WI38 (cell line): Measurements from ENCODE around the gene ZC3H4.
A peak's percentile ranks its signal among the peaks of the same experiment; 100 is the strongest.

Experiments
- H3K4me3 ChIP-seq: 2 replicates; pipeline ENCODE4 v1.5.1; 2011; ENCODE audit warnings: low read depth, mild to moderate bottlenecking, control low read depth, low read length
- TF ChIP-seq, protein P1 (sequence below): IDR thresholded peaks from 2 replicates; pipeline ENCODE4 v1.5.1; 2012; ENCODE audit warnings: low read depth, mild to moderate bottlenecking, control low read depth, low read length

The ZC3H4 gene

DNA sequence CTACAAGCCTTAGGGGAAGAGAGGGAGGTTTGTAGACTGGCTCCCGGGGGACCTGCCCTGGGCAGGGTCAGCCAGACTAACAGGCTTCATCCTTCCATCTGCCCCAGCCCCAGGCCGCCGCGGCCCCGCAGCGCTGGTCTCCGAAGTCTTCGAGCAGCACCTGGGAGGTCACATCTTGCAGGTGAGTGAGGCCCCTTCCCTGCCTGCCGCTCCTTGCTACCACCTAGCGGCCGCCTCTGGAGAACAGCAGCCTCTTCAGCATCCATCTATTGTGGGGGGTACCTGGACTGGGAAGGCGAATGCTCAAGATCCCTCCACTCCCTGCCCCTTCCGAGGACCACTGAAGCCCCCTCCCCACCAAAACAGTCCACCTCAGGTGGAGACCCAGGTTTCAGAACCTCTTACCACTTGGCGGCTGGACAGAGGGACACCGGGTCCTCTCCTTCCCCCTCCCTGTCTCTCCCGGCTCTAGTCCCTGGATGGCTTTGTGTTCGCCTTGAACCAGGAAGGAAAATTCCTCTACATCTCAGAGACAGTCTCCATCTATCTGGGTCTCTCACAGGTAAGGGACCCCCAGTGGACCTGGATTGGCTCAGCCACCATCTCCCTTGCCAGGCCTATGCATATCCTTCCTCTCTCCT lies 81.3 kb downstream of the ZC3H4 start:
- no peak overlapping the region for H3K4me3 ChIP-seq
- TF ChIP-seq, protein P1, sequence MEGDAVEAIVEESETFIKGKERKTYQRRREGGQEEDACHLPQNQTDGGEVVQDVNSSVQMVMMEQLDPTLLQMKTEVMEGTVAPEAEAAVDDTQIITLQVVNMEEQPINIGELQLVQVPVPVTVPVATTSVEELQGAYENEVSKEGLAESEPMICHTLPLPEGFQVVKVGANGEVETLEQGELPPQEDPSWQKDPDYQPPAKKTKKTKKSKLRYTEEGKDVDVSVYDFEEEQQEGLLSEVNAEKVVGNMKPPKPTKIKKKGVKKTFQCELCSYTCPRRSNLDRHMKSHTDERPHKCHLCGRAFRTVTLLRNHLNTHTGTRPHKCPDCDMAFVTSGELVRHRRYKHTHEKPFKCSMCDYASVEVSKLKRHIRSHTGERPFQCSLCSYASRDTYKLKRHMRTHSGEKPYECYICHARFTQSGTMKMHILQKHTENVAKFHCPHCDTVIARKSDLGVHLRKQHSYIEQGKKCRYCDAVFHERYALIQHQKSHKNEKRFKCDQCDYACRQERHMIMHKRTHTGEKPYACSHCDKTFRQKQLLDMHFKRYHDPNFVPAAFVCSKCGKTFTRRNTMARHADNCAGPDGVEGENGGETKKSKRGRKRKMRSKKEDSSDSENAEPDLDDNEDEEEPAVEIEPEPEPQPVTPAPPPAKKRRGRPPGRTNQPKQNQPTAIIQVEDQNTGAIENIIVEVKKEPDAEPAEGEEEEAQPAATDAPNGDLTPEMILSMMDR: peak; percentile 84

DNA sequence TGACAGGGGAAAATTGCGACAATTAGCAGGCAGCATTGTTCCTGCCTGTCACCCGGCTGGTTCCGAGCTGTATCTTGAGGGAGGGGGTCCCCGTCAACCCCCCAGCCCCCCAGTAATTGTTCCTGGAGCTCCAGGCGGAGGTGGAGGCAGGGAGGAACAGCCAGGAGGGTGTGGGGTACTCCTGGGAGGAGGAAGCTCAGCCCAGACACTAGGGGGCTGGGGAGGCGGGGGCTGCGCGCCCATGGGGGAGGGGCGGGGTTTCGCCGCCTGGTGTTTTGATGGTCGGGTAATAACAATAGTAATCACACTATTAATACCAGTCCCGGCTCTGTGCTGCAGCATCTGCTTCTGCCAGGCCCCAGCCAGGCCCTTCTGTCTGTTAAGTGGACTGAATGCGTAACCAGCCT lies 85.4 kb downstream of the ZC3H4 start:
- TF ChIP-seq, protein P1: no peak
- no peak overlapping the region for H3K4me3 ChIP-seq

DNA sequence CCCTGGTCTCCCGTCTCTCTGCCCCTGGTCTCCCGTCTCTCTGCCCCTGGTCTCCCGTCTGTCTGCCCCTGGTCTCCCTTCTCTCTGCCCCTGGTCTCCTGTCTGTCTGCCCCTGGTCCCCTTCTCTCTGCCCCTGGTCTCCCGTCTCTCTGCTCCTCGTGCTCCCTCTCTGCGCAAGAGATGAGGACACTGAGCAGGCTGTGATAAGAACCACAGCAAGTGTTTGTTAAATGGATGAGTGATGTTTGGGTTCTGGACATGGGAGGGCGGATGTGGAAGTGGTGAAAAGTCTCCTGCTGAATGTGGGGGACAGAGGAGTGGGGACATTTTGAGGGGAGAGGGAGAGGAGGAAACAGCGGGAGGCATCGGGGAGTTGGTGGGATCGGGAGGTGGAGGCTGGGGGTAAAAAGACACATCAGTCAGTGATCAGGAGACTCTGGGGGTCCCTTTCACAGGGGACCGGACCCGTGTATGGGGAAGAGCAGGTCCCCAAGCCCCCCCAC lies 85.9 kb downstream of the ZC3H4 start:
- TF ChIP-seq, protein P1: no peak
- H3K4me3 ChIP-seq: no peak overlapping the region

DNA sequence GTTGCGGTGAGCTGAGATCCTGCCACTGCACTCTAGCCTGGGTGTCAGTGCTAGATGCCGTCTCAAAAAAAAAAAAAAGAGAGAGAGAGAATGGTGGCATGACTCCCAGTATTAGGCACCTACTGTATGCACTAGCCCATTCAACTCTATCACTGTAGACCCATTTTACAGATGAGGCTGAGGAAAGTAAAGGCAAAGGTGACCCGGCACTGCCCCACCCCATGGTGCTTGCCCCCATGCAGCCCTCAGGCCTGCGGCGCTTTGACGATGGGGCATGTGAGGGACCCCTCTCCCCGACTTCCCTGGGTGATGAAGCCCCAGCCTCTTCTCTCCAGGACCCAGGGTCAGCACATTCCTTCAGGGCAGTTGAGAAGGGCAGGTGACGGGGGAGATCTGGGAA lies 86.7 kb downstream of the ZC3H4 start:
- no peak overlapping the region for H3K4me3 ChIP-seq
- TF ChIP-seq, protein P1: no peak

DNA sequence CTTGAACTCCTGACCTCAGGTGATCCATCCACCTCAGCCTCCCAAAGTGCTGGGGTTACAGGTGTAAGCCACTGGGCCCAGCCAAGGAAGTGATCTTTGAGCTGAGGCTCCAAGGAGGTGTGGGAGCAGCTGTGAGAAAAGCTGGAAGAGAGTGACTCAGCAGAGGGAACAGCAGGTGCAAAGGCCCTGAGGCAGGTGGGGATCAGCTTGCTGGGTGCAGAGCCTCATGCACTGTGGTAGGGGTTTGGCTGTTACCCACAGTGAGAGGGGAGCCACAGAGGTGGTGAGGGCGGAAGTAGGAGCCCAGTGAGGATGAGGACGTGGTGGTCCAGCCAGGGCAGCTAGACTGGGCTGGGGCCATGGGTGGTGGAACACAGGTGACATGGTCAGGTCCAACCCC lies 87.4 kb downstream of the ZC3H4 start:
- TF ChIP-seq, protein P1: no peak
- no peak overlapping the region for H3K4me3 ChIP-seq

DNA sequence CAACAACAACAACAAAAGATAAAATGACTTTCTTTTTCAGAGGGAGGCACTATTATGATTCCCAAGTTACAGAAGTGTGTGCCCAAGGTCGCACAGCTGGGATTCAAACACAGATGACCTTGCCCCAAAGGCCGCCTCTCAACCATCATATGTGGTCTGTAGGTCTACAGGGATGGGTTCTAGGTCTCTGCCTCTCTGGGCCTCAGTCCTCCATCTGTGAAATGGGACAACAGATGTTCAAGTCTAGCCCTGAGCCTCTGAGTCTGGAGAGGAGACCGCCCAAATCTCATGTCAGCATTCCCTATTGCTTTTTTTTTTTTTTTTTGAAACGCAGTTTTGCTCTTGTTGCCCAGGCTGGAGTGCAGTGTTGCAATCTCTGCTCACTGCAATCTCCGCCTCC lies 89.1 kb downstream of the ZC3H4 start:
- TF ChIP-seq, protein P1: no peak
- no peak overlapping the region for H3K4me3 ChIP-seq

DNA sequence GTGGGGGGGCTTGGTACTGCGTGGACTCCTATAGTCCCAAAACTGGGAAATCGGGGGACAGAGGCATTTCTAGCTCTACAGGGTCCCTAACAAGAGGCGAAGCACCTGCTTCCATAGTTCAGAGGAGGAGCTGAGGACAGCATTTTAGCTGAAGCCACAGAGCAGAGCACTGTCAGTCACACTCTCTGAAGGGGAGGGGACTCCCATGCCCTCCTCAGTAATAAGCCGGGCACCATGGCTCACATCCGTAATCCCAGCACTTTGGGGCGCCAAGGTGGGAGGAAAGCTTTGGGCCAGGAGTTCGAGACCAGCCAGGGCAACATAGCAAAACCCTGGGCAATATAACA lies 90.2 kb downstream of the ZC3H4 start:
- H3K4me3 ChIP-seq: no peak overlapping the region
- TF ChIP-seq, protein P1: no peak
